ELR (cell line): Measurements from ENCODE around the gene CFAP43.

ENCODE experiments used
- DNase-seq: peaks from one replicate; pipeline ENCODE4 v3.0.0-alpha.2; 2015; ENCODE audit warnings: low read depth

The CFAP43 gene

DNA sequence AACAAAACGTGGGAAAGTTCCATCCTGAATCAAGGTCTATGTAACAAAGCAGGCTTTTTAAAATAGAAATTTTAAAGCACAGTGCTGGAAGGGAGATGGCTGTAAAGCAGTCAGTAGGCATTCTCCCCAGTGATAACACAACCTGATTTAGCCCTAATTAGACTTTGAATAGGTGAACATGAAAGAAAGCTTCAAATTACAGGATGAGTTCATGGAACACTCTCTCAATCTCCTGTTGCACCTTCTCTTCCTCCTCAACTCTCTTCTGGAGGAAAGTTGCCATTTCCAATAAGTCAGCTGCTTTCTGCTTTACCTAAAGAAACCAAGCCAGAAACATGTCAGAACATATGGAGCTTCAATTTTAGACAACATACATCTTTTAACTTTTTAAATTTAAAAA is 90.1 kb downstream of the CFAP43 start:
- DNase-seq: no peak

GRCh38 chr10:104139221-104139620 is 92.9 kb downstream of the CFAP43 start:
- DNase-seq: peak; percentile 49

GRCh38 chr10:104138131-104138530 is 94.0 kb downstream of the CFAP43 start:
- no peak for DNase-seq

DNA sequence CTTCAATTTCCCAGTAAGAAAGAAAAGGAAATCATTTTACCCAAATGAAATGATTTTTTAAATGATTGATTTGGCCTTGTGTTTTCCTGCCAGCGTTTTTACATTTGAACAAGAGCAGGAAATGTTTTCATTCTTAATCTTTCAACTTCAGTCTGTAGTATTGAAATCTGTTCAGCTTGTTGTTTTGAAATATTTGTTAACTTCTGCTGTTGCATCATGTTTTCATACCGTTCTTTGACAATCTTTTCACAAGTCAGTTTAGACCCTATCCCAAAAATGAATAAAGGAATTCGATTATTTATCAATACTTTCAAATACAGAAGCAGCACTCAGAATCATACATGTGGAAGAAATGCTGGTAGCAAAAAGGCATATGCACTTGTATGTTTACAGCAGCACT is 102.1 kb downstream of the CFAP43 start:
- no peak for DNase-seq

GRCh38 chr10:104128214-104128613 is 104.0 kb downstream of the CFAP43 start:
- peak; percentile 26 for DNase-seq

DNA sequence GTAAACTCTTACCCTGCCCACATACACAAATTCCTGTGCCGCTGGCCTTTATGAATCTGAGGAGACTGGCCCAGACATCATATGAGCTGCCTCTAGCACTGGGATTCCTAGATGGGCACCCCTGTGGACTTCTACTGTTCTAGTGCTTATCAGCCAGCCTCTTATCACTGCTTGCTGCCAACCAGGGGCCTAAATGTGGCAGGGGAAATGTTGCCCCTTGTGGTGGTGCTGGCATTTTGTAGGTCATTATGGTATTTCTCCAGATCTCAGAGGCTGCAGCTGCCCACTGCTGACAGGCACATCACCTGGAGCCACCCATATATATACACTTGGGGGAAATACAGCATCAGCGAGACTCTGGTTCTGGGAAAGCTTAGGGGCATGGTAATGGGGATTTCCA is 104.8 kb downstream of the CFAP43 start:
- peak; percentile 33 for DNase-seq

DNA sequence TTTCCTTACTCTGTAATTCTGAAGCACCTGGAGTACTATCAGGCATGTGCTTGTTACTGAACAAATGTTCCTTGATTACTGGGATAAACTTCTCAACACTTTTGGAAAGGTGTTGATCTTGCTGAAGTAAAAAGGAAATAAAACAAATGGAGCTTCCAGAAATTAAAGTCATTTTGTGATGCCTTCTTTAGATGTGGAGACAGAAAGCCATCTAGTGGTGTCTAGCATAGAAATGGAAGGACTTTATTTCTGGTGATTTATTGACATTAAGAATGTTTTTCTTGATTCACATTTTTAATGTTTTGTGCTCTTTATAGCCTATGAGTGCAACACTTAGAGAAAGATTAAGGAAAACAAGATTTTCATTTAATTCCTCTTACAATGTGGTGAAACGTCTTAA is 108.8 kb downstream of the CFAP43 start:
- DNase-seq: peak; percentile 55

DNA sequence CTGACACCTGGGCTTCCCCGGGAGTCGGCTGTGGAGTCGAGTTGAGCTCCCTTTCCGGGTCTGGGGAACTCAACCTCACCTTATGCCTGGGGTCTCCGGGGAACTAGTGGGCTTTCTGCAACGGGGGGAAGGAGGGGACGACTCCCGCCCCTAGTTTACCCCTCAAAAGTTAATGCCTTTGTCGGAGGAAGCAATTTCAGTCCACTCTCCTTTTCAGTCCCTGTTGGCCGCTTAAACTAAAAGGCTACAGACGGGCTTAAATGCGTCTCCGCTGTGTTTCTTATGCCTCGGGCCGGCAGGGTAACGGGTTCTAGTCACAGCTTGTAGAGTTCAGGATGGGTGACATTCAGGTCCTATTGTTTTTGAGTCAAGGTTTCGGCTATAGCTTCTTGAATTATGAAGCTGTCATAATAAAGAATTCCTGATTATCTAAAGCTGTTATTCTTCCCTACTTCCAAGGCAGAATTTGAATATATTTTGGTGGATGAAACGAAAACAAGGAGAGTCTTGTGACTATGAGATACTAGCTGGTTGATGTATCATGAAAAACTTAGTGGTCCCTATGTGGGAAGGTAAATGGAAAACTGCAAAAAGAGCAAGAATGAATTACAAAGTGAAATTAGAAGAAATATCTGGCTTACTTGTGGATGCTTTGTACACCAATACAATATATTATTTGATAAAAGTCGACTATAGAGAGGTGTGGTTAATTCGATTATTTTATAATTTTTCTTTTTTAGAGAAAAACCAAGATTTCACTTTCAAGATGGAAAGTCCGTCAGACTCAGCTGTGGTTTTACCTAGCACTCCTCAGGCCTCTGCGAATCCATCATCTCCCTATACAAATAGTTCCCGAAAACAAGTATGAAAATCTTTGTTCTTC is 109.7 kb downstream of the CFAP43 start:
- DNase-seq: peak; percentile 44

DNA sequence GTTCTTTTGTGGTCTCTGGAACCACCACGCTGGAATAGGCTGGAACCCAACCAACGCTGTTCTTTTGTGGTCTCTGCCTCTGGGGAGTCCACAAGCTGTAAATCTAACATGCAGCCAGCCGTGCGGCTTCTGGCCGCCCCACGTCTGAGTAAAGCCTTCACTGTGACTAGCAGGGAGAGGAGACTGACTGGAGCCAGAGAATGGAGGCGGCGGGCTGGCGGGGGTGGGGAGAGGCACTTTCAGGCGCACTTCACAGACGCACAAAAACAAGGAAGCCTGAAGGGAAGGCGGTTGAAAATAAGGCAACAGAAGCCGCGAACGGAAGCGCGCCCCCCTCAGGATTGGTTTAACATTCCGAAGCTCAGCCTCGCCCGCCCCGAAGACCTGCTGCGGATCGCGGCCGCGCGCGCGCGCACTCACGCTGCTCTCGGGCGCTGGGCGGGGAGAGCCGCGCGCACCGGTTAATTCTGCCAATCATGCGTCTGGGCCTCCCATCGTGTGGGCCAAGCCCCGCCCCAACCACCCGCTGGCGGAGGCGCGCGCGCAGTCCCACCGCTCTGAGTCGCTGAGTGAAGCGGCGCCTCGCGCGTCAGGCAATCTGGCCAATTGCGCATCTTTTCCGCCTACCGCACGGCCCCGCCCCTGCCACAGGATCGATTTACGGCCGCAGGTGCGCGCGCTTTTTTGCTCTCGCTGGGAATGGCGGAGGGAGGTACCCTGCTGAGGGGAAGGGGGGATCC is 110.5 kb downstream of the CFAP43 start, which contains the start of gene SFR1:
TSS of gene SFR1 (plus strand) at position 687 of the 740 bp plus-strand sequence. CDS start at position 700, 13 bp downstream.
- peak; percentile 98 for DNase-seq

GRCh38 chr10:104120903-104121484 is 111.2 kb downstream of the CFAP43 start:
- peak; percentile 99 for DNase-seq

DNA sequence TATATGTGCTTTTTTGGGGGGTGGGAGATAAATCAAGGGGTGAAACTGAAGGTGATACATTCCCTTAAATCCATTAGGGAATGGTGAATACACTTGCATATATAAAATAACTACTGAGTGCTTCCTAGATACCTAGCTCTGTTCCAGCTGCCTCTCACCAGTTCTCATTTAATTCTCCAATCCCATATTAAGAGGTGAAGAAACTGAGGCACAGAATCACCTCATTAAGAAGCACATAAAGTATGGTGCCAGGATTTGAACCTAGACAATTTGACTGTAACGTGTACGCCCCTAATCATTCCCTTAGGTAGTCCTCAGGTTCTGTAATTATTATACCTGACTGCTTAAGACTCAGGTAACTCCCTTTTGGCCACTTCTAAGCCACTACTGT is 111.7 kb downstream of the CFAP43 start:
- DNase-seq: no peak

GRCh38 chr10:104119996-104120395 is 112.2 kb downstream of the CFAP43 start:
- peak; percentile 27 for DNase-seq

DNA sequence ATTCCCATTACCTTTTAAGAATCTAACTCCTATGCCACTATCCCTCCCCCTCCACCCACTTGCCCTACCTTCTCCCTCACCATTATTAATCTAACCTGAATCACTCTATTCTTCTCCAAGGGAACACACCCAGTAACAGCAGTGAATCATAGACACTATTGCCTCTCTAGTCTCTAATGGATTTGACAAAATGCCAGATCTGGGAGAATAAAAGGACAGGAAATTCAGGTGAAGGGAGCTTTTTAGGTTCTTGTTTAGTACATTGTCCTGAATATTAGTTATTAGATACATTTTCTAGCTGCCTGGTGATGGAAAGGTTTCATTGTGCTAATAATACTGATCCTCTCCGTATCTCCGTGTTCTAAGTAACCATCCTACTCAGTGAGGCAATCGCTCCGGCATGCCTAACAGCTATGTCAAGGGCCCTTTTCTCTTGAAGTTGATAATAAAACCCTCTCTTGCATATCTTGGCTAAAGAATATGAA is 114.3 kb downstream of the CFAP43 start:
- DNase-seq: peak; percentile 90

- no peak for DNase-seq
These were observed 118.7 kb downstream of the CFAP43 start for GRCh38 chr10:104113376-104113956.

DNA sequence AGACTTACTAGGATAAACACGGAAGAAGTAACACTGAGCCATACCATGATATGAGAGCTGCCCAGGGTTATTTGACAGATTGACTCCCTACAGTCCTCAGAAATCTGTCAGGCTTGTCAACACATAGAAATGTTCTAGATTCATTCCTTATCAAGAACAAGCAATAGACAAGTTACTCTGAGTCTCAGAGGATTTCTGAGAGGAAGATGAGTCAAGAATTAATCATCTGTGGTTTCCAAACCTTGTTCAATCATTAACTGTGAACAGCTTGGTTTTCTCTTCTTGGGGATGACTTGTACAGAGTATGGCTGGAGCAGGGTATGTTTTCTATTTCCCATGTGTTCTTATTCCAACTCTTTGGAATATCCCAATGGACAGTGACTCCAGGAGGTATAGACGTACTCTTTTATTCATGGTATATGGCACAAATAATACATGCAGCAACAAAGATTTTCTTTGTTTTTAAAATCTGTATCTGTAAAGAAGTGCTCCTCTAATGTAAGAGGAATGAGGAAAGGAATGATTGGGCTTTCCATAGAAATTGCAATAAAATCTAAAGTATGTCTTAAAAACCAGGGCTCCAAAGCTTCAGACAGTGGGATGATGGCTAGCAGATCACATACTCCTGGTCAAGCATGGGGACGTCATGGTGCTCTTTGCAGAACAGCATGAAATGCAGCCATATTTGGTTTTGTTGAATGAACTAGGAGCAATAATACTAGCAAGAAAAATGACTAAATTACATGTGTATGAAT is 122.1 kb downstream of the CFAP43 start:
- peak; percentile 93 for DNase-seq

GRCh38 chr10:104104926-104105325 is 127.2 kb downstream of the CFAP43 start:
- peak; percentile 64 for DNase-seq

DNA sequence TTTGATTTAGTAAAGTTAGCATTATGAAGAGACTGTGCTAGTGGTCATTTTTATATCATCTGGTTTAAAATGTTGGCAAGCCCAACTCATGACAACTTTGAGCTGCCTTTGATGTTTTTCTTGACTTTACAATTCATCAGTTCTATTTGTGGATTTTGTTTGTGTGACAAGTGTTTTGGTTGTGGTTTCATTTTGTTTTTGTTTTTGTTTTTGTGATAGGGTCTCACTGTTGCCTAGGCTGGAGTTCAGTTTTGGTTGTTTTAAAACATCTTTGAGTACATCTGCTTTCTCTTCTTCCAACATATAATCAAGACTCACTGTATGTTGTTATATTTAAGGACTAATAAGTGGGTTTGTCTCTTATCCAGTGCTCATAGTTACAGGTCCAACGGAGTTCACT is 127.7 kb downstream of the CFAP43 start:
- no peak for DNase-seq

GRCh38 chr10:104103956-104104355 is 128.2 kb downstream of the CFAP43 start:
- no peak for DNase-seq

DNA sequence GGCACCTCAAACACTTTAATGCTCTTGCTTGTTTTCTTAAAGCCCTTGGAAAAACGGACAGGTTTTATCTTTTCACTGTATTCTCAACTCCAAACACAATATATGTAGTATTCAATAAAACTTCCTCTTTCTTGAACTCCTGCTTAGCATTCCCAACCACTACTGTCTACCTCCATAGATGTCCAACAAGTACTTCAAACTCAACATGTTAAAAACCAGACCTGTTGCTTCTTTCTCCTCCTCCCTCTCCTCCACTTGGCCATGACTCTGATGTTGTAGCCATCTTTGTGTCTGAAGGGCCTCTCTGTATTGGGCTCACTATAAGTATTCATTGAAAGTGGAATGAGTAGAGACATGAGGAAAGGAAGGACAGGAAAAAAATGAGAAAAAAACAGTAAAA is 130.3 kb downstream of the CFAP43 start:
- no peak for DNase-seq

DNA sequence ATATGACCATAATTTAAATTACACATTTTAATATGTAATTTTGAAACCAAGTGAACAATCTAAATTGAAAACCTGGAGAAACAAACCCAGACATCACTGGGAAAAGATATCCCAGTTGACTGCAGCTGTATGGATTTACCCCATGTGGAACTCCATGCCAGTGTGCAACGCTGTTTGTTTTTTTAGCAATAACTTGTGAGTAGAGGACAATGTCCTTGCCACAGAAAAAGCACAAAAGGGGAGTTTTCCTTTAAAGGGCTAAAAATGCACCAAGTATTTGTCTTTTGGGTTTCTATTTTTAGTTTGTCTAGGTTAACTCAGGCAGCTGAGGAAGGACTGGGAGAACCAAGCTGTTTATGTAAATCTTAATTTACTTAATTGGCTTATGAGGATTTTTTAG is 131.4 kb downstream of the CFAP43 start:
- DNase-seq: no peak

DNA sequence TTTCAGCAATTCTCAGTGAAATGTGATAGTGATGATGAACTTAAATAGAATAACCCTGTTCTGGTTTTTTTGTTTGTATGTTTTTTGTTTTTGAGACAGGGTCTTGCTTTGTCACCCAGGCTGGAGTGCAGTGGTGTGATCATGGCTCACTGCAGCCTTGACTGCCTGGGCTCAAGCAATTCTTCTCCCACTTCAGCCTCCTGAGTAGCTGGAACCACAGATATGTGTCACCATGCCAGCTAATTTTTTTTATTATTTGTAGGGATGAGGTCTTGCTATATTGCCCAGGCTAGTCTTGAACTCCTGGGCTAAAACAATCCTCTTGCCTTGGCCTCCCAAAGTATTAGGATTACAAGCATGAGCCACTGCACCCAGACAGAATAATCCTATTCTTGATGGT is 132.2 kb downstream of the CFAP43 start:
- peak; percentile 58 for DNase-seq
